Erythroblast (primary cell): ENCODE results near the gene C8B.

ENCODE experiments used
- GATA1 ChIP-seq: IDR thresholded peaks from 2 replicates; pipeline ENCODE4 v1.6.1; 2011; ENCODE audit warnings: low read depth, mild to moderate bottlenecking, control low read depth, low read length, moderate library complexity
- POLR2A ChIP-seq: IDR thresholded peaks from 2 replicates; pipeline ENCODE4 v1.6.1; 2011; ENCODE audit warnings: mild to moderate bottlenecking, low read length

- TF ChIP-seq POLR2A = no peak
- TF ChIP-seq GATA1 = no peak
Measured at GRCh38 chr1:56881417-56881816, 84.4 kb downstream of the C8B start.
